ENCODE data around the gene IRF6.

IRF6 gene

DNA sequence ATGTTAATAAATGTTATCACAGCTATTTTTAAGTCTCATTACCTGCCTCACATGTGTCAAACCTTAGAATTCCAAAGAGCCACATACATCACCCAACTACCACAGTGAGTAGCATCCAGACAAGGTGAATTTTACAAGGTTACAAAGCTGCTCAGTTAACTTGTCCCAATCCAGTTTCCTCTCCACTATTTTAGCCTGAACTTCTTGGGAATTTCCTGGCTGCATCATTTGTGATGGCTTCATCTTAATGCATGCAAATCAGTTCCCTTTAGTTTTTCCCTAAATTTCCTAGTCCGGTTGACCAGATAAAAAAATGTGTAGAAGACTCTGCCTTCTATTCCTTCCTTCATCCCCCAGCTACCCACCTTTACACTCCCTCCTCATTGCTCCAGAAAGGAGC is 50.7 kb downstream of the IRF6 start:
- DNase-seq (ENCODE audit: low read depth): no peak
- no peak overlapping the region for H3K4me3 ChIP-seq (replicated peaks; ENCODE audit: low read depth, low read length)
- TF ChIP-seq, protein P1, sequence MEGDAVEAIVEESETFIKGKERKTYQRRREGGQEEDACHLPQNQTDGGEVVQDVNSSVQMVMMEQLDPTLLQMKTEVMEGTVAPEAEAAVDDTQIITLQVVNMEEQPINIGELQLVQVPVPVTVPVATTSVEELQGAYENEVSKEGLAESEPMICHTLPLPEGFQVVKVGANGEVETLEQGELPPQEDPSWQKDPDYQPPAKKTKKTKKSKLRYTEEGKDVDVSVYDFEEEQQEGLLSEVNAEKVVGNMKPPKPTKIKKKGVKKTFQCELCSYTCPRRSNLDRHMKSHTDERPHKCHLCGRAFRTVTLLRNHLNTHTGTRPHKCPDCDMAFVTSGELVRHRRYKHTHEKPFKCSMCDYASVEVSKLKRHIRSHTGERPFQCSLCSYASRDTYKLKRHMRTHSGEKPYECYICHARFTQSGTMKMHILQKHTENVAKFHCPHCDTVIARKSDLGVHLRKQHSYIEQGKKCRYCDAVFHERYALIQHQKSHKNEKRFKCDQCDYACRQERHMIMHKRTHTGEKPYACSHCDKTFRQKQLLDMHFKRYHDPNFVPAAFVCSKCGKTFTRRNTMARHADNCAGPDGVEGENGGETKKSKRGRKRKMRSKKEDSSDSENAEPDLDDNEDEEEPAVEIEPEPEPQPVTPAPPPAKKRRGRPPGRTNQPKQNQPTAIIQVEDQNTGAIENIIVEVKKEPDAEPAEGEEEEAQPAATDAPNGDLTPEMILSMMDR (IDR thresholded peaks at IDR 0.05; ENCODE audit: low read length, missing control alignments): no peak

DNA sequence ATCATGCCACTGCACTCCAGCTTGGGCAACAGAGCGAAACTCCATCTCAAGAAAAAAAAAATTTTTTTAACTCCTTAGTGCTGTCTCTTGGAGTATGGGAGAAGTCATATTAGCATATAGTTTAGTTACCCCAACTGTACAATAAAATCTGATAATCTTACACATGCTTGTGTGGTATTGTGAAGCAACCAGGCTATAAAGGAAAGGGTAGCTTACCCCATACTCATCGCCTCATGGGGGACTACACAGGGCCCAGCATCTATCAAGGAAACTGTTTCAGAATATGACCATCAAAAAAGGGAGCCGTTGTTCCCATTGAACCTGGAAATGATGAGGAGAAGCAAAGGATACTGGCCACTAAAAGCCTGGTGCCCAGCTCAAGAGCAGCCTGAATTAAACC is 53.1 kb downstream of the IRF6 start:
- no peak for DNase-seq (ENCODE audit: low read depth)
- H3K4me3 ChIP-seq (replicated peaks; ENCODE audit: low read depth, low read length): no peak overlapping the region
- TF ChIP-seq, protein P1 (IDR thresholded peaks at IDR 0.05; ENCODE audit: low read length, missing control alignments): no peak

DNA sequence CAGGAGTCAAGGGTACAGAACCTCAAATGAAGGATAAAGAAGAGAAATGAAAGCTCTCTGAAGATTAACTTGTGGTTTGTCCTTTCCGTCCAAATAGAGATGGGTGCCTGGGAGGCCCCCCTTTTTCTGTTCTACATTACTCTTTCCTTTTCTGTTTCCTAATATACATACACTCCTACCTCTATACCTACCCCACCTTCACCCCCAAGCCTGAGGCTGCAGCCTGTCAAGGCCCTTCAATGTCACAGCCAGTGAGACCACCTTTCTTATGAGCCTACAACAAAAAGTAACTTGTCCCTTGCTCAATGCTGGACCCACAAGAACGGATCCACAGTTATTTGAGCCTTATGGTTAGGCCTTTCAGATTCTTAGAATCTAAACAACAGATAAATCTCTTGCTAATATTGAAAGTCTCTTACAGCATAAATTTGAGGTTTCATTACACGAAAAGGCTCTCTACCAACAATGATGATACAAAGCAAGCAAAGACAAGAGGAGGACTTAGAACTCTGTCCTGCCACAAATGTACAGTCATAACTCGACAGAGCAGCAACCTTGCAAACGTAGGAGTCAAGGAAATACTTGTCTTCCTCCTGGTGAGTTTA is 54.2 kb downstream of the IRF6 start:
- TF ChIP-seq, protein P1 (IDR thresholded peaks at IDR 0.05; ENCODE audit: low read length, missing control alignments): no peak
- no peak overlapping the region for H3K4me3 ChIP-seq (replicated peaks; ENCODE audit: low read depth, low read length)
- DNase-seq (ENCODE audit: low read depth): no peak

DNA sequence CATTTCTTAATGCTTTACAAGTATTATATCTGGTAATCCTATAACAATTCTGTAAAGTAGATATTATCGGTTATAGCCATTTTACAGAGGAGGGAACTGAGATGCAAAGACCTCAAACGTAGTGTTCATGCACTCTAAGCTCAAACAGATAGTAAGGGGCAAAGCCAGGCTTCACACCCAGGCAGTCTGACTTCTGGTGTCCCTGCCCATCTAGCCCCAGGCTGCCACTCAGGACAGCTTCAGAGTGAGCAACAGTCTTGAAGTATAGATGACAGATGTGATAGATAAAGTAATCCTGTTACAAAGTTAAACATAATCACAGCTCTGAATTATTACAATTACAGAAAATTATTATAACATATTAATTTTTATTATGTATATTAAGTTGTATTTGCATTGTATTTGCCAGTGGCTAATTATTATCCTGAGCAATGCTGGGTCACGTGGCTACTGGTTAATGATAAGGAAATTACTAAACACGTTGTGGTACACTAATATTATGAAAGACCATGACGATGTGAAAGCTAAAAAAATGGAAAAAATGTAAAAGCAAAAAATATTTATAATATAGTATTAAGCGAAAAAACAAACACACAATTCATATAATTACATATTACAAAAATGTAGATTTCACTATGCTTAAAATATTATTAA is 56.1 kb downstream of the IRF6 start:
- no peak overlapping the region for H3K4me3 ChIP-seq (replicated peaks; ENCODE audit: low read depth, low read length)
- no peak for DNase-seq (ENCODE audit: low read depth)
- TF ChIP-seq, protein P1 (IDR thresholded peaks at IDR 0.05; ENCODE audit: low read length, missing control alignments): no peak

DNA sequence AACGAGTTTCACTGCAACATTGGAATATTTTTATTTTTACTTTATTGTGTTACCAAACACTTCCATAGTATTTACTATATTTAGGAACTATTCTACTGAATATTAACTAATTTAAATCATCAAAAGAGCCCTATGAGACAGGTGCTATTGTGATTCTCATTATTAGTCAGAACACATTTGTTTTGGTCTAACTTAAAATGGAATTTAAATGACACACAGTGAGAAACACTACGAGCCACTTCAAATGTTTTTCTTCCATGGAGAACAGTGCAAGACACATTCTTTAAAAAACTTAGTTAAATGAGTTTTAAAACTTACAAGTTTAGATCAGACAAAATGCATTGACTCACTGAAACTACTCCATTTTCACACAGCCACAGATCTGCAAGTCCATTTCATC is 56.7 kb downstream of the IRF6 start:
- TF ChIP-seq, protein P1 (IDR thresholded peaks at IDR 0.05; ENCODE audit: low read length, missing control alignments): no peak
- no peak for DNase-seq (ENCODE audit: low read depth)
- no peak overlapping the region for H3K4me3 ChIP-seq (replicated peaks; ENCODE audit: low read depth, low read length)

DNA sequence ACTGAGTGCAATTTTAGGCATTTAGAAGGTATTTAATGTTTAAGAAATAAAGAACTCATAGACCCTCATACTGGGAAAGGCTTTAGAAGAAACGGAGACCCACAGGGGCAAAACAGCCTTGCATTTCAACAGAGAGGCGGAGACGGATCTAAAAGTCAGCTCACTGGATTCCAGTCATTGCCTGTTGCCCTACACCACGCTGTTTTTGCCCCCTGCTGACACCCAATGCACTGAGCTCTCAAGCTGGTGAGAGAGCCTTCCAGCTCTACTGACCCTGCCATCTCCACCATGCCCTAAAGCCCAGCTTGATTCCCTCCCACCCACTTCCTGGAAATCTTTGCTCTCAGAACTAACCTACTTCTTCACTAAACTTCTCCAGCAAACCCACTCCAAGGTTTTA is 57.3 kb downstream of the IRF6 start:
- DNase-seq (ENCODE audit: low read depth): no peak
- TF ChIP-seq, protein P1 (IDR thresholded peaks at IDR 0.05; ENCODE audit: low read length, missing control alignments): no peak
- no peak overlapping the region for H3K4me3 ChIP-seq (replicated peaks; ENCODE audit: low read depth, low read length)
